ENCODE data around the gene ECM2.

The ECM2 gene

GRCh38 chr9:92483627-92484545, 51.9 kb downstream of the ECM2 start:
- H3K56ac ChIP-seq (ENCODE audit: low read length), result no peak overlapping the region
- no peak overlapping the region for H3K9ac ChIP-seq (ENCODE audit: low read length)
- H3K4me3 ChIP-seq (ENCODE audit: low read length), result no peak overlapping the region
- H3K79me1 ChIP-seq (ENCODE audit: low read length), result no peaks in the 10 kb centered on the region
- no peak overlapping the region for H2BK120ac ChIP-seq (ENCODE audit: low read depth, low read length)
- H2AK5ac ChIP-seq (ENCODE audit: low read length), result no peak overlapping the region
- no CpG with 5 or more reads among the region's 5 CpGs for WGBS (ENCODE audit: extremely low coverage, insufficient coverage, low lambda C conversion rate)
- no peaks in the 10 kb centered on the region for H3K4me1 ChIP-seq (ENCODE audit: control insufficient read depth, low read depth, low read length)
- H3K23ac ChIP-seq (ENCODE audit: low read length), result no peak overlapping the region
- no peak overlapping the region for H2BK15ac ChIP-seq (replicated peaks; ENCODE audit: low read depth)
- H3K36me3 ChIP-seq (ENCODE audit: control insufficient read depth, insufficient read depth, low read length), result no peaks in the 10 kb centered on the region
- H3K18ac ChIP-seq (ENCODE audit: low read length), result no peak overlapping the region
- no peaks in the 10 kb centered on the region for H3K79me2 ChIP-seq (ENCODE audit: control insufficient read depth, insufficient read depth, low read length)
- no peak overlapping the region for H3K27ac ChIP-seq (ENCODE audit: low read depth, low read length)
- no peaks in the 10 kb centered on the region for H3K27me3 ChIP-seq (ENCODE audit: insufficient read depth, low read length, poor library complexity)
- H3K4me2 ChIP-seq (ENCODE audit: low read length), result no peak overlapping the region
- H2BK5ac ChIP-seq (ENCODE audit: low read length), result no peak overlapping the region
- H4K8ac ChIP-seq (ENCODE audit: low read depth, low read length), result no peak overlapping the region
- H3K4ac ChIP-seq (ENCODE audit: low read depth, low read length), result no peak overlapping the region
- DNase-seq, result no peak
- H4K5ac ChIP-seq (ENCODE audit: low read length), result no peak overlapping the region

GRCh38 chr9:92482805-92483204, 53.0 kb downstream of the ECM2 start:
- Histone ChIP-seq H2BK15ac (replicated peaks; ENCODE audit: low read depth) (no peak overlapping the region), H2BK120ac (ENCODE audit: low read depth, low read length) (no peak overlapping the region), H3K27me3 (ENCODE audit: insufficient read depth, low read length, poor library complexity) (no peaks in the 10 kb centered on the region), H3K4me3 (ENCODE audit: low read length) (no peak overlapping the region), H3K4ac (ENCODE audit: low read depth, low read length) (no peak overlapping the region), H3K9ac (ENCODE audit: low read length) (no peak overlapping the region), H3K18ac (ENCODE audit: low read length) (no peak overlapping the region), H4K5ac (ENCODE audit: low read length) (no peak overlapping the region), H3K79me2 (ENCODE audit: control insufficient read depth, insufficient read depth, low read length) (no peaks in the 10 kb centered on the region), H3K4me2 (ENCODE audit: low read length) (no peak overlapping the region), H3K36me3 (ENCODE audit: control insufficient read depth, insufficient read depth, low read length) (no peaks in the 10 kb centered on the region), H2AK5ac (ENCODE audit: low read length) (no peak overlapping the region), H3K79me1 (ENCODE audit: low read length) (no peaks in the 10 kb centered on the region), H3K27ac (ENCODE audit: low read depth, low read length) (no peak overlapping the region), H3K56ac (ENCODE audit: low read length) (no peak overlapping the region), H3K4me1 (ENCODE audit: control insufficient read depth, low read depth, low read length) (no peaks in the 10 kb centered on the region), H4K8ac (ENCODE audit: low read depth, low read length) (no peak overlapping the region), H2BK5ac (ENCODE audit: low read length) (no peak overlapping the region), H3K23ac (ENCODE audit: low read length) (no peak overlapping the region)
- no peak for DNase-seq

- no CpG with 5 or more reads among the region's 3 CpGs for WGBS (ENCODE audit: extremely low coverage, insufficient coverage, low lambda C conversion rate)
- no peak within 1 kb of the TSS for H3K18ac ChIP-seq (ENCODE audit: low read length)
Observed at GRCh38 chr9:92482329-92482728, 53.5 kb downstream of the ECM2 start, which contains the start of gene ASPN. Gene ASPN (minus strand): TSS chr9:92482506.

GRCh38 chr9:92480986-92481633, 54.7 kb downstream of the ECM2 start:
- Histone ChIP-seq H2AK5ac (ENCODE audit: low read length) (no peak overlapping the region), H3K36me3 (ENCODE audit: control insufficient read depth, insufficient read depth, low read length) (no peaks in the 10 kb centered on the region), H3K4me1 (ENCODE audit: control insufficient read depth, low read depth, low read length) (no peaks in the 10 kb centered on the region), H3K18ac (ENCODE audit: low read length) (no peak overlapping the region), H3K4me2 (ENCODE audit: low read length) (no peak overlapping the region), H2BK5ac (ENCODE audit: low read length) (no peak overlapping the region), H2BK120ac (ENCODE audit: low read depth, low read length) (no peak overlapping the region), H3K9ac (ENCODE audit: low read length) (no peak overlapping the region), H3K79me1 (ENCODE audit: low read length) (no peaks in the 10 kb centered on the region), H3K27ac (ENCODE audit: low read depth, low read length) (no peak overlapping the region), H4K8ac (ENCODE audit: low read depth, low read length) (no peak overlapping the region), H3K4ac (ENCODE audit: low read depth, low read length) (no peak overlapping the region), H3K4me3 (ENCODE audit: low read length) (no peak overlapping the region), H2BK15ac (replicated peaks; ENCODE audit: low read depth) (no peak overlapping the region), H3K23ac (ENCODE audit: low read length) (no peak overlapping the region), H3K27me3 (ENCODE audit: insufficient read depth, low read length, poor library complexity) (no peaks in the 10 kb centered on the region), H3K79me2 (ENCODE audit: control insufficient read depth, insufficient read depth, low read length) (no peaks in the 10 kb centered on the region), H4K5ac (ENCODE audit: low read length) (no peak overlapping the region), H3K56ac (ENCODE audit: low read length) (no peak overlapping the region)
- no CpG with 5 or more reads among the region's 2 CpGs for WGBS (ENCODE audit: extremely low coverage, insufficient coverage, low lambda C conversion rate)
- peak; percentile 22 for DNase-seq

More at GRCh38 chr9:92482329-92482728, 53.5 kb downstream of the ECM2 start, which contains the start of gene ASPN:
- Histone ChIP-seq H3K23ac (ENCODE audit: low read length) (no peak within 1 kb of the TSS), H3K4ac (ENCODE audit: low read depth, low read length) (no peak within 1 kb of the TSS), H3K27me3 (ENCODE audit: insufficient read depth, low read length, poor library complexity) (no peaks in the 10 kb centered on the region), H3K9ac (ENCODE audit: low read length) (no peak within 1 kb of the TSS), H3K79me2 (ENCODE audit: control insufficient read depth, insufficient read depth, low read length) (no peaks in the 10 kb centered on the region), H3K36me3 (ENCODE audit: control insufficient read depth, insufficient read depth, low read length) (no peaks in the 10 kb centered on the region), H4K8ac (ENCODE audit: low read depth, low read length) (no peak within 1 kb of the TSS), H3K4me3 (ENCODE audit: low read length) (no peak within 1 kb of the TSS), H3K56ac (ENCODE audit: low read length) (no peak within 1 kb of the TSS), H2BK5ac (ENCODE audit: low read length) (no peak within 1 kb of the TSS), H2AK5ac (ENCODE audit: low read length) (no peak within 1 kb of the TSS), H2BK15ac (replicated peaks; ENCODE audit: low read depth) (no peak within 1 kb of the TSS), H2BK120ac (ENCODE audit: low read depth, low read length) (no peak within 1 kb of the TSS), H4K5ac (ENCODE audit: low read length) (no peak within 1 kb of the TSS), H3K79me1 (ENCODE audit: low read length) (no peaks in the 10 kb centered on the region), H3K27ac (ENCODE audit: low read depth, low read length) (no peak within 1 kb of the TSS), H3K4me2 (ENCODE audit: low read length) (no peak within 1 kb of the TSS), H3K4me1 (ENCODE audit: control insufficient read depth, low read depth, low read length) (no peaks in the 10 kb centered on the region)
- DNase-seq, result no peak

- Histone ChIP-seq H3K18ac (ENCODE audit: low read length) (no peak overlapping the region), H2AK5ac (ENCODE audit: low read length) (no peak overlapping the region), H3K4me2 (ENCODE audit: low read length) (no peak overlapping the region), H2BK5ac (ENCODE audit: low read length) (no peak overlapping the region), H3K4me3 (ENCODE audit: low read length) (no peak overlapping the region), H4K5ac (ENCODE audit: low read length) (no peak overlapping the region), H2BK15ac (replicated peaks; ENCODE audit: low read depth) (no peak overlapping the region), H3K36me3 (ENCODE audit: control insufficient read depth, insufficient read depth, low read length) (no peaks in the 10 kb centered on the region), H3K4me1 (ENCODE audit: control insufficient read depth, low read depth, low read length) (no peaks in the 10 kb centered on the region), H4K8ac (ENCODE audit: low read depth, low read length) (no peak overlapping the region), H3K56ac (ENCODE audit: low read length) (no peak overlapping the region), H2BK120ac (ENCODE audit: low read depth, low read length) (no peak overlapping the region), H3K4ac (ENCODE audit: low read depth, low read length) (no peak overlapping the region), H3K9ac (ENCODE audit: low read length) (no peak overlapping the region), H3K27ac (ENCODE audit: low read depth, low read length) (no peak overlapping the region), H3K27me3 (ENCODE audit: insufficient read depth, low read length, poor library complexity) (no peaks in the 10 kb centered on the region), H3K79me1 (ENCODE audit: low read length) (no peaks in the 10 kb centered on the region), H3K23ac (ENCODE audit: low read length) (no peak overlapping the region), H3K79me2 (ENCODE audit: control insufficient read depth, insufficient read depth, low read length) (no peaks in the 10 kb centered on the region)
- no CpG with 5 or more reads among the region's 2 CpGs for WGBS (ENCODE audit: extremely low coverage, insufficient coverage, low lambda C conversion rate)
- DNase-seq, result no peak
Observed at GRCh38 chr9:92480291-92480771, 55.5 kb downstream of the ECM2 start.
